HepG2 (cell line): ENCODE results near the gene CC2D1B. TPM values are rescaled to one million over a fixed set of nuclear protein-coding genes. Genes with fewer than 3 reads are reported as not detected.

Experiments
- ARID5B ChIP-seq: IDR thresholded peaks from 2 replicates; pipeline ENCODE4 v1.4.0; 2020; ENCODE audit warnings: mild to moderate bottlenecking, missing genetic modification reagents
- ATAD3A ChIP-seq: sonication (generic); formaldehyde crosslinking; IDR thresholded peaks from 2 replicates; pipeline ENCODE4 v1.4.0; 2020; ENCODE audit warnings: missing genetic modification reagents
- ATF5 ChIP-seq: sonication (generic); formaldehyde crosslinking; IDR thresholded peaks from 2 replicates; pipeline ENCODE4 v1.4.0; 2020; ENCODE audit warnings: mild to moderate bottlenecking, low read depth, missing genetic modification reagents
- ATF7-NPFF ChIP-seq: sonication (generic); formaldehyde crosslinking; IDR thresholded peaks from 2 replicates; pipeline ENCODE4 v1.8.1; 2023; ENCODE audit warnings: mild to moderate bottlenecking, low read depth, missing genetic modification reagents, moderate library complexity
- DDIT3 ChIP-seq: sonication (generic); formaldehyde crosslinking; IDR thresholded peaks from 2 replicates; pipeline ENCODE4 v1.4.0; 2020; ENCODE audit warnings: mild to moderate bottlenecking, missing genetic modification reagents
- FOXM1 ChIP-seq: sonication (generic); formaldehyde crosslinking; IDR thresholded peaks from 2 replicates; pipeline ENCODE4 v1.5.0; 2020; ENCODE audit warnings: missing genetic modification reagents
- GPBP1L1 ChIP-seq: sonication (generic); formaldehyde crosslinking; IDR thresholded peaks from 2 replicates; pipeline ENCODE4 v1.5.0; 2020; ENCODE audit warnings: mild to moderate bottlenecking, missing genetic modification reagents
- IKZF5 ChIP-seq: IDR thresholded peaks from 2 replicates; pipeline ENCODE4 v1.6.1; 2018; ENCODE audit warnings: missing genetic modification reagents, mild to moderate bottlenecking, missing compliant biosample characterization
- IRF9 ChIP-seq: sonication (generic); formaldehyde crosslinking; IDR thresholded peaks from 2 replicates; pipeline ENCODE4 v1.8.0; 2022; ENCODE audit warnings: missing genetic modification reagents, mild to moderate bottlenecking, borderline replicate concordance
- KDM4B ChIP-seq: sonication (generic); formaldehyde crosslinking; IDR thresholded peaks from 2 replicates; pipeline ENCODE4 v1.4.0; 2020; ENCODE audit warnings: missing genetic modification reagents
- MIXL1 ChIP-seq: IDR thresholded peaks from 2 replicates; pipeline ENCODE4 v1.6.1; 2016
- MYPOP ChIP-seq: sonication (generic); formaldehyde crosslinking; IDR thresholded peaks from 2 replicates; pipeline ENCODE4 v1.8.1; 2023; ENCODE audit warnings: mild to moderate bottlenecking, moderate library complexity, missing genetic modification reagents
- NFKB2 ChIP-seq: sonication (generic); formaldehyde crosslinking; IDR thresholded peaks from 2 replicates; pipeline ENCODE4 v1.4.0; 2020; ENCODE audit warnings: missing genetic modification reagents, borderline replicate concordance
- RXRA ChIP-seq: sonication (generic); formaldehyde crosslinking; IDR thresholded peaks from 2 replicates; pipeline ENCODE4 v1.5.1; 2020; ENCODE audit warnings: missing genetic modification reagents
- ZNF331 ChIP-seq: sonication (generic); formaldehyde crosslinking; IDR thresholded peaks from 2 replicates; pipeline ENCODE4 v1.4.0; 2020; ENCODE audit warnings: missing genetic modification reagents
- ZNF337 ChIP-seq: sonication (generic); formaldehyde crosslinking; IDR thresholded peaks from 2 replicates; pipeline ENCODE4 v1.5.1; 2020; ENCODE audit warnings: missing genetic modification reagents, low read depth, mild to moderate bottlenecking, borderline replicate concordance
- ZNF740 ChIP-seq: sonication (generic); formaldehyde crosslinking; IDR thresholded peaks from 2 replicates; pipeline ENCODE4 v1.4.0; 2020; ENCODE audit warnings: missing genetic modification reagents
- polyA plus RNA-seq, 8 experiments: library from polyadenylated mRNA; depleted of rRNA in 3 of 8; stranded (reverse) in 7 of 8; unstranded in 1 of 8; fragments of >200 nt; fragmentation: Illumina TruSeq in 4 of 8; extraction: Trizol in 4 of 8; gene quantifications; 2 replicates each; pipeline versions ENCODE4 v1.2.1 to v1.2.3, GENCODE V29; 2011 to 2016; ENCODE audit warnings: low read depth in 4 of 8, missing spikeins in 1 of 8, mixed read lengths in 1 of 8; ENCODE audit not compliant: insufficient read depth in 1 of 8
- total RNA-seq, 5 experiments: library from RNA; depleted of rRNA; stranded (reverse); fragments of >200 nt; fragmentation: Illumina TruSeq; extraction: Trizol; gene quantifications; 2 replicates each; pipeline ENCODE4 v1.2.3, GENCODE V29; 2016; ENCODE audit warnings: low read depth in 1 of 5

Gene CC2D1B
- total and polyA plus RNA-seq, 2 of the 13 experiments (the other 11 are each of a cell fraction or from before 2014, with no cell fraction given), result 7.2 to 19.2 TPM

- TF ChIP-seq ZNF740 (CRISPR knock-in tag) (peak; percentile 83; the same call in 1 of the 2 replicates), ARID5B (CRISPR knock-in tag) (peak; percentile 36), NFKB2 (CRISPR knock-in tag) (peak; percentile 94; the same call in 1 of the 2 replicates), DDIT3 (CRISPR knock-in tag) (no peak), RXRA (CRISPR knock-in tag) (peak; percentile 54), IKZF5 (CRISPR knock-in tag) (peak; percentile 87), KDM4B (CRISPR knock-in tag) (no peak), ZNF337 (CRISPR knock-in tag) (no peak), IRF9 (CRISPR knock-in tag) (peak; percentile 77; the same call in 1 of the 2 replicates), ATF5 (no peak), MIXL1 (CRISPR knock-in tag) (peak; percentile 27; the same call in 1 of the 2 replicates), ZNF331 (CRISPR knock-in tag) (0 out of 2 replicates have a peak, but pooled peaks have one; percentile 41), GPBP1L1 (CRISPR knock-in tag) (no peak), ATAD3A (CRISPR knock-in tag) (no peak), FOXM1 (CRISPR knock-in tag) (no peak), MYPOP (CRISPR knock-in tag) (0 out of 2 replicates have a peak, but pooled peaks have one; percentile 3), ATF7-NPFF (CRISPR knock-in tag) (peak; percentile 92)
Observed at GRCh38 chr1:52365746-52366516, at the start of gene CC2D1B (continued).
